WTC11 (cell line): ENCODE data around the gene KCNS3. TPM values are rescaled to one million over a fixed set of nuclear protein-coding genes. Genes with fewer than 3 reads are reported as not detected.

Experiments
- ATAC-seq: fragments of 200-7000 bp; cut with Tn5 transposase; 2 replicates; pipeline ENCODE4 v1.10.0; 2021; ENCODE audit warnings: mild to moderate bottlenecking, moderate library complexity
- CTCF ChIA-PET: fragments of 300-600 bp; sonication (Branson Sonifier 250); formaldehyde crosslinking; loops from one replicate; lab custom pipeline; 2021; ENCODE audit warnings: antibody characterized with exemption; lab: Charles Lee
- POLR2A ChIA-PET: fragments of 350-600 bp; sonication (Branson Sonifier 250); formaldehyde crosslinking; loops from one replicate; lab custom pipeline; 2021; ENCODE audit warnings: antibody characterized with exemption; lab: Charles Lee
- DNase-seq: peaks from one replicate; pipeline ENCODE4 v3.0.0; 2021; ENCODE audit warnings: low spot score
- H3K27ac Mint-ChIP-seq: 2 replicates; pipeline ENCODE4 v1.8.0; 2021; ENCODE audit warnings: mixed read lengths
- H3K27me3 Mint-ChIP-seq: 2 replicates; pipeline ENCODE4 v1.8.0; 2021; ENCODE audit warnings: low read depth, mild to moderate bottlenecking, moderate library complexity, mixed read lengths
- H3K36me3 Mint-ChIP-seq: 2 replicates; pipeline ENCODE4 v1.8.0; 2021; ENCODE audit warnings: mixed read lengths
- H3K4me1 Mint-ChIP-seq: 2 replicates; pipeline ENCODE4 v1.8.0; 2022; ENCODE audit warnings: mixed read lengths
- H3K4me3 Mint-ChIP-seq: 2 replicates; pipeline ENCODE4 v1.8.0; 2021; ENCODE audit warnings: mild to moderate bottlenecking, moderate library complexity, mixed read lengths
- H3K9me3 Mint-ChIP-seq: 2 replicates; pipeline ENCODE4 v1.8.0; 2021; ENCODE audit warnings: mixed read lengths
- CBFB ChIP-seq: sonication (generic); formaldehyde crosslinking; IDR thresholded peaks from 2 replicates; pipeline ENCODE4 v1.8.1; 2022; ENCODE audit warnings: mild to moderate bottlenecking, low read depth, missing genetic modification reagents
- CREM ChIP-seq: sonication (generic); formaldehyde crosslinking; IDR thresholded peaks from 2 replicates; pipeline ENCODE4 v1.8.1; 2022; ENCODE audit warnings: mild to moderate bottlenecking, missing genetic modification reagents, moderate library complexity
- ELF4 ChIP-seq: sonication (generic); formaldehyde crosslinking; IDR thresholded peaks from 2 replicates; pipeline ENCODE4 v1.8.1; 2022; ENCODE audit warnings: low read depth, mild to moderate bottlenecking, moderate library complexity, missing genetic modification reagents
- ESRRA ChIP-seq: sonication (generic); formaldehyde crosslinking; IDR thresholded peaks from 2 replicates; pipeline ENCODE4 v1.8.1; 2022; ENCODE audit warnings: mild to moderate bottlenecking, missing genetic modification reagents, borderline replicate concordance
- ETV6 ChIP-seq: sonication (generic); formaldehyde crosslinking; IDR thresholded peaks from 2 replicates; pipeline ENCODE4 v1.8.1; 2022; ENCODE audit warnings: mild to moderate bottlenecking, missing genetic modification reagents
- GRHL2 ChIP-seq: fragments of 250-450 bp; sonication (Bioruptor Pico); IDR thresholded peaks from 2 replicates; pipeline ENCODE4 v1.8.0; 2022; ENCODE audit warnings: mild to moderate bottlenecking, moderate library complexity; ENCODE audit not compliant: insufficient replicate concordance, severe bottlenecking
- IRF2 ChIP-seq: sonication (generic); formaldehyde crosslinking; IDR thresholded peaks from 2 replicates; pipeline ENCODE4 v1.8.0; 2022; ENCODE audit warnings: low read depth, missing genetic modification reagents, borderline replicate concordance
- KAT7 ChIP-seq: sonication (generic); formaldehyde crosslinking; IDR thresholded peaks from 2 replicates; pipeline ENCODE4 v1.8.1; 2023; ENCODE audit warnings: missing genetic modification reagents, mild to moderate bottlenecking, borderline replicate concordance
- NR3C1 ChIP-seq: sonication (generic); formaldehyde crosslinking; conservative IDR thresholded peaks from 2 replicates; pipeline ENCODE4 v1.8.1; 2023; ENCODE audit warnings: low read depth, mild to moderate bottlenecking, missing genetic modification reagents
- PREB ChIP-seq: sonication (generic); formaldehyde crosslinking; IDR thresholded peaks from 2 replicates; pipeline ENCODE4 v1.8.1; 2022; ENCODE audit warnings: mild to moderate bottlenecking, missing genetic modification reagents, moderate library complexity, borderline replicate concordance
- PRRX2 ChIP-seq: fragments of 250-450 bp; sonication (Bioruptor Pico); IDR thresholded peaks from 2 replicates; pipeline ENCODE4 v1.8.0; 2021; ENCODE audit warnings: mild to moderate bottlenecking
- SOX15 ChIP-seq: fragments of 250-450 bp; sonication (Bioruptor Pico); IDR thresholded peaks from 2 replicates; pipeline ENCODE4 v1.9.0; 2021; ENCODE audit warnings: mild to moderate bottlenecking
- TEAD4 ChIP-seq: sonication (generic); formaldehyde crosslinking; IDR thresholded peaks from 2 replicates; pipeline ENCODE4 v1.8.0; 2022; ENCODE audit warnings: mild to moderate bottlenecking, missing genetic modification reagents
- USF1 ChIP-seq: sonication (generic); formaldehyde crosslinking; IDR thresholded peaks from 2 replicates; pipeline ENCODE4 v1.8.0; 2022; ENCODE audit warnings: mild to moderate bottlenecking, missing genetic modification reagents
- ZMAT4 ChIP-seq: fragments of 250-450 bp; sonication (Bioruptor Pico); IDR thresholded peaks from 2 replicates; pipeline ENCODE4 v1.9.0; 2021; ENCODE audit warnings: mild to moderate bottlenecking
- ZNF219 ChIP-seq: sonication (generic); formaldehyde crosslinking; IDR thresholded peaks from 2 replicates; pipeline ENCODE4 v1.8.0; 2023; ENCODE audit warnings: missing genetic modification reagents, mild to moderate bottlenecking, borderline replicate concordance
- ZNF263 ChIP-seq: sonication (generic); formaldehyde crosslinking; IDR thresholded peaks from 2 replicates; pipeline ENCODE4 v1.8.1; 2022; ENCODE audit warnings: low read depth, mild to moderate bottlenecking, moderate library complexity, missing genetic modification reagents
- ZNF317 ChIP-seq: sonication (generic); formaldehyde crosslinking; IDR thresholded peaks from 2 replicates; pipeline ENCODE4 v1.8.1; 2023; ENCODE audit warnings: low read depth, mild to moderate bottlenecking, moderate library complexity, missing genetic modification reagents, borderline replicate concordance
- ZNF416 ChIP-seq: fragments of 250-450 bp; sonication (Bioruptor Pico); IDR thresholded peaks from 2 replicates; pipeline ENCODE4 v1.9.0; 2021; ENCODE audit warnings: mild to moderate bottlenecking, inconsistent platforms
- ZNF512 ChIP-seq: sonication (generic); formaldehyde crosslinking; IDR thresholded peaks from 2 replicates; pipeline ENCODE4 v1.8.1; 2022; ENCODE audit warnings: missing genetic modification reagents, borderline replicate concordance
- total RNA-seq: library from RNA; stranded (reverse); gene quantifications from 3 replicates; pipeline ENCODE4 v1.2.3, GENCODE V29; 2021
- TF ChIP-seq, protein P1 (sequence below): sonication (generic); formaldehyde crosslinking; conservative IDR thresholded peaks from 2 replicates; pipeline ENCODE4 v1.8.1; 2023; ENCODE audit warnings: mild to moderate bottlenecking, low read depth, missing genetic modification reagents, moderate library complexity
- TF ChIP-seq, protein P2 (sequence below): fragments of 250-450 bp; sonication (Bioruptor Pico); conservative IDR thresholded peaks from 2 replicates; pipeline ENCODE4 v1.9.0; 2021; ENCODE audit warnings: mild to moderate bottlenecking
- TF ChIP-seq, protein P3 (sequence below): fragments of 250-450 bp; sonication (Bioruptor Pico); IDR thresholded peaks from 2 replicates; pipeline ENCODE4 v2.1.2; 2022; ENCODE audit warnings: mild to moderate bottlenecking, moderate library complexity

The KCNS3 gene
- total RNA-seq, 1 experiment from 2014 or later: 25.2 TPM

DNA sequence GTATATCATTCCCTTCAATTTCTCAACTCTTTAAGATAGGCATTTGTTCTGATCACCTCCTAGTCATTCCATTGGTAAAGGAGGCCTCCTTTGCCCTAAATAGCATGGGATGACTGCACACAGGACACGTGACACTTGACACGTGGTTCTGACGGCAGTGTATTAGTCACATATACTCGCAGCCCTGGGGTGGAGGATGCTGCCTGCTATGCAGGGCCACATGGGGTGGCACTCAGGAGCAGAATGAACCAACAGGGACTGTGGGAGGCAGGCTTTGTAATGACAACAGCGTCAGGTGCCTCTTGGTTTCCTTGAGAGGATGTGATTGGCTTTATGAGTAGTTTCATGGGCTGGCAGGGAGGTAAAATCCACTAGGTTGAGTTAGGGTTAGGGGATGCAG is 9.3 kb upstream of the KCNS3 start:
- ATAC-seq (no peak), DNase-seq (no peak)
- TF ChIP-seq PREB (CRISPR knock-in tag) (no peak), CREM (CRISPR knock-in tag) (0 out of 2 replicates have a peak, but pooled peaks have one; percentile 25), CBFB (CRISPR knock-in tag) (no peak), USF1 (no peak), SOX15 (no peak), NR3C1 (CRISPR knock-in tag) (no peak), ZMAT4 (CRISPR knock-in tag) (no peak)
- POLR2A ChIA-PET: no interaction called here
- Mint-ChIP-seq H3K27me3 (peaks cover 3% of the 10 kb centered on the region; the same call in 1 of the 2 replicates), H3K4me3 (no peak overlapping the region), H3K36me3 (no peaks in the 10 kb centered on the region), H3K27ac (no peak overlapping the region), H3K9me3 (no peaks in the 10 kb centered on the region), H3K4me1 (no peaks in the 10 kb centered on the region)
- CTCF ChIA-PET: no interaction called here

- no peak for ATAC-seq
- ChIA-PET POLR2A (no interaction called here), CTCF (no interaction called here)
- peaks cover 2% of the 10 kb centered on the region for H3K4me1 Mint-ChIP-seq
- DNase-seq: no peak
- H3K27me3 Mint-ChIP-seq: peaks cover 19% of the 10 kb centered on the region
- TF ChIP-seq, protein P1, sequence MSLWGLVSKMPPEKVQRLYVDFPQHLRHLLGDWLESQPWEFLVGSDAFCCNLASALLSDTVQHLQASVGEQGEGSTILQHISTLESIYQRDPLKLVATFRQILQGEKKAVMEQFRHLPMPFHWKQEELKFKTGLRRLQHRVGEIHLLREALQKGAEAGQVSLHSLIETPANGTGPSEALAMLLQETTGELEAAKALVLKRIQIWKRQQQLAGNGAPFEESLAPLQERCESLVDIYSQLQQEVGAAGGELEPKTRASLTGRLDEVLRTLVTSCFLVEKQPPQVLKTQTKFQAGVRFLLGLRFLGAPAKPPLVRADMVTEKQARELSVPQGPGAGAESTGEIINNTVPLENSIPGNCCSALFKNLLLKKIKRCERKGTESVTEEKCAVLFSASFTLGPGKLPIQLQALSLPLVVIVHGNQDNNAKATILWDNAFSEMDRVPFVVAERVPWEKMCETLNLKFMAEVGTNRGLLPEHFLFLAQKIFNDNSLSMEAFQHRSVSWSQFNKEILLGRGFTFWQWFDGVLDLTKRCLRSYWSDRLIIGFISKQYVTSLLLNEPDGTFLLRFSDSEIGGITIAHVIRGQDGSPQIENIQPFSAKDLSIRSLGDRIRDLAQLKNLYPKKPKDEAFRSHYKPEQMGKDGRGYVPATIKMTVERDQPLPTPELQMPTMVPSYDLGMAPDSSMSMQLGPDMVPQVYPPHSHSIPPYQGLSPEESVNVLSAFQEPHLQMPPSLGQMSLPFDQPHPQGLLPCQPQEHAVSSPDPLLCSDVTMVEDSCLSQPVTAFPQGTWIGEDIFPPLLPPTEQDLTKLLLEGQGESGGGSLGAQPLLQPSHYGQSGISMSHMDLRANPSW (CRISPR knock-in tag): no peak
- TF ChIP-seq PRRX2 (CRISPR knock-in tag): no peak
- no peak for TF ChIP-seq ZNF219 (CRISPR knock-in tag)
- no peaks in the 10 kb centered on the region for H3K36me3 Mint-ChIP-seq
- no peak overlapping the region for H3K27ac Mint-ChIP-seq
- no peak overlapping the region for H3K4me3 Mint-ChIP-seq
- H3K9me3 Mint-ChIP-seq: no peaks in the 10 kb centered on the region
Observed at GRCh38 chr2:17871639-17872038, 6.8 kb upstream of the KCNS3 start.

DNA sequence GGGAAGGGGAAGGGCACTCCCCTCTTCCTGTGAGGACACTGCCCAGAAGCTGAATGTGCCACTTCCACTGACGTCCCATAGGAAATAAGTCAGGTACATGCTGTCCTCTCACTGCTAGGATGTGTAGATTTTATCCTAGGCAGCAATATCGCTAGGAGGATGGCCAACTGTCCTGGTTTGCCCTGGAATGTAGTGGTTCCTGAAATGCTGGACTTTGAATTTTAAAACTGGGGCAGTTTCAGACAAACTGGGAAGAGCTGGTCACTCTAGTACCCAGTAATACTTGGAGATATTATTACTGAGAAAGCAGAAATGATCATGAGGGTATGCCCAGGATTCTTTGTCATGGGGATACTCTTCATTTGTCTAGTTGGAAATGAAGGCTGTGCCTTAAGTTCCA is 5.4 kb upstream of the KCNS3 start:
- ChIA-PET CTCF (no interaction called here), POLR2A (no interaction called here)
- Mint-ChIP-seq H3K27ac (no peak overlapping the region), H3K9me3 (no peaks in the 10 kb centered on the region), H3K36me3 (no peaks in the 10 kb centered on the region), H3K4me3 (no peak overlapping the region), H3K4me1 (peaks cover 12% of the 10 kb centered on the region), H3K27me3 (peaks cover 33% of the 10 kb centered on the region)
- DNase-seq (no peak), ATAC-seq (no peak)
- no peak for TF ChIP-seq GRHL2 (CRISPR knock-in tag)
- TF ChIP-seq, protein P2, sequence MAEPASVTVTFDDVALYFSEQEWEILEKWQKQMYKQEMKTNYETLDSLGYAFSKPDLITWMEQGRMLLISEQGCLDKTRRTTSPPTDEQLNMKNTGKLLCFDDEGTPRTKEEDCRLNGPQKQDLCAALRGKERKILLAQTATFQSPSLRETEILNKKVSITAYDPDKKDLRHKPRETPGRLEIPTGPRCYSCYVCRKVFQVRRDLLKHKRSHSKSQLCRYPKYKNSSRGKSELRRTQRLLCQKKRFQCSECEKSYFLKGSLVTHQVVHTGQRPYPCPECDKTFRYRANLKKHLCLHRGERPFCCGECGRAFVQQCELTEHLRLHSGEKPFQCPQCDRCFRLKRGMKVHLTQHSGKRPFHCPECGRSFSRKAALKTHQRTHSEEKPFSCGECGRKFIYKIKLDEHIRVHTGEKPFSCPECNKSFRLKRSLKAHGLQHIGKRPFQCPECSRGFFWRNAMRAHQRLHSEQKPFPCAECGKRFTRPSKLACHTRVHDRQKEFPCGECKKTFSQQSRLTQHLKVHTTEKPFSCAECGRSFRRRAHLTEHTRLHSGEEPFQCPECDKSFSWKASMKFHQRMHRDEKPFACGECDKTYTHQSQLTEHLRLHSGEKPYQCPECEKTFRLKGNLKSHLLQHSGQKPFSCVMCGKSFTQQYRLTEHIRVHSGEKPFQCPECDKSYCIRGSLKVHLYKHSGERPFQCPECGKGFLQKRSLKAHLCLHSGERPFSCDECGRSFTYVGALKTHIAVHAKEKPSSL: no peak
- TF ChIP-seq, protein P3, sequence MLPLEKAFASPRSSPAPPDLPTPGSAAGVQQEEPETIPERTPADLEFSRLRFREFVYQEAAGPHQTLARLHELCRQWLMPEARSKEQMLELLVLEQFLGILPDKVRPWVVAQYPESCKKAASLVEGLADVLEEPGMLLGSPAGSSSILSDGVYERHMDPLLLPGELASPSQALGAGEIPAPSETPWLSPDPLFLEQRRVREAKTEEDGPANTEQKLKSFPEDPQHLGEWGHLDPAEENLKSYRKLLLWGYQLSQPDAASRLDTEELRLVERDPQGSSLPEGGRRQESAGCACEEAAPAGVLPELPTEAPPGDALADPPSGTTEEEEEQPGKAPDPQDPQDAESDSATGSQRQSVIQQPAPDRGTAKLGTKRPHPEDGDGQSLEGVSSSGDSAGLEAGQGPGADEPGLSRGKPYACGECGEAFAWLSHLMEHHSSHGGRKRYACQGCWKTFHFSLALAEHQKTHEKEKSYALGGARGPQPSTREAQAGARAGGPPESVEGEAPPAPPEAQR (CRISPR knock-in tag): no peak
- TF ChIP-seq ZNF512 (CRISPR knock-in tag): no peak
- TF ChIP-seq ELF4 (CRISPR knock-in tag): no peak
- TF ChIP-seq ETV6 (CRISPR knock-in tag): no peak
- TF ChIP-seq KAT7: no peak
- no peak for TF ChIP-seq ZNF263 (CRISPR knock-in tag)
- no peak for TF ChIP-seq SOX15
- TF ChIP-seq IRF2 (CRISPR knock-in tag): no peak
- TF ChIP-seq TEAD4: no peak
- TF ChIP-seq ZNF416 (CRISPR knock-in tag): no peak
- no peak for TF ChIP-seq ESRRA (CRISPR knock-in tag)
- no peak for TF ChIP-seq ZNF317 (CRISPR knock-in tag)
